IMR-90 (cell line): Measurements from ENCODE around the gene TMEM144. TPM values are rescaled to one million over a fixed set of nuclear protein-coding genes. Genes with fewer than 3 reads are reported as not detected.

Experiments
- ATAC-seq: fragments of 200-7000 bp; cut with Tn5 transposase; 2 replicates; pipeline ENCODE4 v1.9.1; 2020; ENCODE audit warnings: low read depth, mild to moderate bottlenecking, moderate library complexity
- BruUV-seq: library from RNA; stranded (reverse); fragments of 400-500 nt; replicated peaks from 2 replicates; lab custom pipeline; 2021; lab: Mats Ljungman, UMichigan
- CTCF ChIA-PET: fragments of 300-600 bp; formaldehyde crosslinking; extraction: SDS; loops from one replicate; lab custom pipeline; 2021; ENCODE audit warnings: antibody characterized with exemption; lab: Yijun Ruan, JAX
- POLR2A ChIA-PET: fragments of 300-600 bp; sonication (Branson Sonifier 250); formaldehyde crosslinking; loops from one replicate; lab custom pipeline; 2022; ENCODE audit warnings: antibody characterized with exemption; ENCODE audit not compliant: unreplicated experiment; lab: Charles Lee
- DNase-seq: peaks from one replicate; pipeline ENCODE4 v3.0.0; 2013
- H2AFZ ChIP-seq: replicated peaks from 2 replicates; pipeline ENCODE3; 2013; ENCODE audit warnings: low read length, mild to moderate bottlenecking; ENCODE audit not compliant: poor library complexity
- H2AK5ac ChIP-seq: 2 replicates; pipeline ENCODE4 v1.6.1; 2013; ENCODE audit warnings: low read depth, low read length, inconsistent platforms
- H2AK9ac ChIP-seq: replicated peaks from 2 replicates; pipeline ENCODE3; 2013; ENCODE audit warnings: mild to moderate bottlenecking, low read depth, low read length, moderate library complexity; ENCODE audit not compliant: poor library complexity
- H2BK120ac ChIP-seq: 2 replicates; pipeline ENCODE4 v1.6.1; 2013; ENCODE audit warnings: low read depth, low read length, inconsistent platforms
- H2BK15ac ChIP-seq: 3 replicates; pipeline ENCODE4 v1.6.1; 2013; ENCODE audit warnings: low read depth, low read length, inconsistent platforms
- H2BK20ac ChIP-seq: 2 replicates; pipeline ENCODE4 v1.6.1; 2013; ENCODE audit warnings: low read depth, mild to moderate bottlenecking, inconsistent platforms, low read length, moderate library complexity
- H2BK5ac ChIP-seq: 2 replicates; pipeline ENCODE4 v1.6.1; 2013; ENCODE audit warnings: mild to moderate bottlenecking, low read depth, low read length, inconsistent platforms; ENCODE audit not compliant: poor library complexity, severe bottlenecking
- H3K14ac ChIP-seq: replicated peaks from 2 replicates; pipeline ENCODE4 v1.6.1; 2013; ENCODE audit warnings: low read depth, low read length, inconsistent platforms
- H3K18ac ChIP-seq: 2 replicates; pipeline ENCODE4 v1.6.1; 2013; ENCODE audit warnings: low read depth, low read length, control low read depth
- H3K23ac ChIP-seq: 2 replicates; pipeline ENCODE4 v1.6.1; 2013; ENCODE audit warnings: low read depth, low read length, inconsistent platforms
- H3K27ac ChIP-seq: 2 replicates; pipeline ENCODE4 v1.5.1; 2013; ENCODE audit warnings: mild to moderate bottlenecking, control low read depth, low read length; ENCODE audit not compliant: insufficient read depth
- H3K27me3 ChIP-seq: 2 replicates; pipeline ENCODE4 v1.6.1; 2013; ENCODE audit warnings: low read length; ENCODE audit not compliant: control insufficient read depth, insufficient read depth
- H3K36me3 ChIP-seq: 2 replicates; pipeline ENCODE4 v1.6.1; 2013; ENCODE audit warnings: low read length, mixed read lengths; ENCODE audit not compliant: control insufficient read depth, insufficient read depth
- H3K4ac ChIP-seq: 2 replicates; pipeline ENCODE4 v1.6.1; 2013; ENCODE audit warnings: low read depth, low read length, inconsistent platforms
- H3K4me1 ChIP-seq: 2 replicates; pipeline ENCODE4 v1.6.1; 2013; ENCODE audit warnings: low read length, mixed read lengths; ENCODE audit not compliant: control insufficient read depth, insufficient read depth
- H3K4me2 ChIP-seq: 2 replicates; pipeline ENCODE4 v1.6.1; 2013; ENCODE audit warnings: low read depth, mild to moderate bottlenecking, control low read depth, low read length, moderate library complexity
- H3K4me3 ChIP-seq: 2 replicates; pipeline ENCODE4 v1.5.1; 2013; ENCODE audit warnings: low read depth, mild to moderate bottlenecking, control low read depth, low read length, moderate library complexity; ENCODE audit not compliant: insufficient read depth
- H3K56ac ChIP-seq: 2 replicates; pipeline ENCODE4 v1.6.1; 2013; ENCODE audit warnings: low read length, inconsistent platforms; ENCODE audit not compliant: insufficient read depth; ENCODE audit errors: extremely low read depth
- H3K79me1 ChIP-seq, 2 experiments: 2 replicates each; pipeline ENCODE4 v1.6.1; 2013; ENCODE audit warnings: low read length in 2 of 2, inconsistent platforms in 1 of 2, low read depth in 1 of 2
- H3K9ac ChIP-seq: 2 replicates; pipeline ENCODE4 v1.6.1; 2013; ENCODE audit warnings: low read depth, low read length, control low read depth
- H3K9me1 ChIP-seq: 2 replicates; pipeline ENCODE4 v1.6.1; 2013; ENCODE audit warnings: low read length, inconsistent platforms; ENCODE audit not compliant: insufficient read depth
- H3K9me3 ChIP-seq: 2 replicates; pipeline ENCODE4 v1.6.1; 2013; ENCODE audit warnings: low read length; ENCODE audit not compliant: control insufficient read depth, insufficient read depth
- H4K20me1 ChIP-seq: 2 replicates; pipeline ENCODE4 v1.6.1; 2013; ENCODE audit warnings: low read length, inconsistent platforms; ENCODE audit not compliant: insufficient read depth
- H4K5ac ChIP-seq: 2 replicates; pipeline ENCODE4 v1.6.1; 2013; ENCODE audit warnings: mild to moderate bottlenecking, low read depth, low read length, control low read depth
- H4K8ac ChIP-seq, 2 experiments: 2 replicates each; pipeline ENCODE4 v1.6.1; 2013; ENCODE audit warnings: low read depth in 2 of 2, low read length in 2 of 2, control low read depth in 1 of 2, inconsistent platforms in 1 of 2
- H4K91ac ChIP-seq: 2 replicates; pipeline ENCODE4 v1.6.1; 2013; ENCODE audit warnings: low read depth, low read length, inconsistent platforms; ENCODE audit not compliant: insufficient read depth
- BHLHE40 ChIP-seq: fragments of 150-350 bp; IDR thresholded peaks from 2 replicates; pipeline ENCODE4 v1.6.1; 2016; ENCODE audit warnings: mild to moderate bottlenecking, low read depth, low read length
- CTCF ChIP-seq: conservative IDR thresholded peaks from 2 replicates; pipeline ENCODE4 v1.5.1; 2012; ENCODE audit warnings: mild to moderate bottlenecking, low read depth, low read length, improper control_type of control experiment
- MAZ ChIP-seq: IDR thresholded peaks from 2 replicates; pipeline ENCODE4 v1.6.1; 2012; ENCODE audit warnings: low read depth, mild to moderate bottlenecking, low read length, improper control_type of control experiment, moderate library complexity, borderline replicate concordance
- NFE2L2 ChIP-seq: fragments of 150-350 bp; IDR thresholded peaks from 2 replicates; pipeline ENCODE4 v1.6.1; 2016; ENCODE audit warnings: low read depth, mild to moderate bottlenecking, low read length
- RCOR1 ChIP-seq: IDR thresholded peaks from 2 replicates; pipeline ENCODE4 v1.6.1; 2012; ENCODE audit warnings: mild to moderate bottlenecking, low read length, improper control_type of control experiment; ENCODE audit not compliant: insufficient replicate concordance
- dilution Hi-C: fragments of 300-500 bp; cut with HindIII; formaldehyde crosslinking; loops from one replicate; pipeline ENCODE4 v1.14.3; 2018; ENCODE audit warnings: low sequenced_read_pairs; ENCODE audit not compliant: unreplicated experiment
- in situ Hi-C: fragments of 300-500 bp; cut with MboI; formaldehyde crosslinking; loops from 3 replicates; pipeline ENCODE4 v1.14.3; 2019; ENCODE audit warnings: low sequenced_read_pairs, inconsistent platforms, mixed read lengths
- intact Hi-C: fragments of 100-400 bp; cut with micrococcal nuclease; formaldehyde crosslinking; loops from 2 replicates; pipeline ENCODE4 v1.10.0; 2022
- polyA plus RNA-seq, 3 experiments: library from polyadenylated mRNA; depleted of rRNA; stranded (reverse); fragments of >200 nt; gene quantifications; 2 replicates each; pipeline ENCODE4 v1.2.3, GENCODE V29; 2012; ENCODE audit warnings: low replicate concordance in 1 of 3
- total RNA-seq: library from RNA; depleted of rRNA; stranded (reverse); fragments of >200 nt; gene quantifications from 2 replicates; pipeline ENCODE4 v1.2.3, GENCODE V29; 2012

TMEM144 gene
- total and polyA plus RNA-seq, 2 of the 4 experiments (the other 2 are of a cell fraction) = 0.58 to 2.2 TPM

DNA sequence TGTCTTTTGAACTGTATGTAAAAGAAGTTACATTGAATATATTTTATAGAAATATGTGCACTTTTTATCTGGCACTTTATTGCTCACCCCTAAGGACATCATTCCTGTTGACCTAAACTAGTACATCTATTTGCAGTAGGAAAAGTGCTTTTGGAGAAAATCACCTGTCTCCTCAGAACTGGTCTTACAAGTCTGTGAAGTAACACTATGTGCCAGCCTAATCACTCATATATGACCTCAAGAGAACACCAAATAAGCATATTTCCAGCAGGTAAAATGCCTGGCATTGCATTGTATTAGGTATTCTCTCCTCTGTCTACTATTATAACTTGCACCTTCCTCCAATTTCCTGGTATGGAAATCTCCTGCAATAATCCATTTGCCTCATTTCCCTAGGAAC is 33.5 kb upstream of the TMEM144 start:
- H3K79me1 ChIP-seq = no peaks in the 10 kb centered on the region
- BruUV-seq = no TSS peak
- DNase-seq (no peak), ATAC-seq (no peak)
- no peak overlapping the region for H4K8ac ChIP-seq
- H4K20me1 ChIP-seq = no peaks in the 10 kb centered on the region
- H3K4ac ChIP-seq = no peak overlapping the region
- H3K4me1 ChIP-seq = peaks cover 7% of the 10 kb centered on the region
- intact Hi-C loops = no loop called here
- no peaks in the 10 kb centered on the region for H3K9me1 ChIP-seq
- no peak overlapping the region for H3K18ac ChIP-seq
- H2BK5ac ChIP-seq = no peak overlapping the region
- no peak overlapping the region for H2BK15ac ChIP-seq
- no peak overlapping the region for H3K9ac ChIP-seq
- H3K23ac ChIP-seq = no peak overlapping the region
- no peak overlapping the region for H2BK120ac ChIP-seq
- no peaks in the 10 kb centered on the region for H3K36me3 ChIP-seq
- no peak overlapping the region for H2AFZ ChIP-seq
- TF ChIP-seq BHLHE40 (no peak), CTCF (no peak), RCOR1 (no peak), MAZ (no peak), NFE2L2 (no peak)
- in situ Hi-C loops = loop anchor here (25.0 kb wide), 1 partner anchor 964 kb away; the partner anchor contains the start of gene GRIA2
- H2AK5ac ChIP-seq = no peak overlapping the region
- no peak overlapping the region for H2BK20ac ChIP-seq
- ChIA-PET CTCF (interaction anchor here (0.6 to 1.6 kb wide), 2 partner anchors 172 to 175 kb away, joined by 3 to 4 read pairs; no protein-coding TSS in a partner anchor), POLR2A (no interaction called here)
- no peak overlapping the region for H3K14ac ChIP-seq
- no peaks in the 10 kb centered on the region for H3K27me3 ChIP-seq
- H4K5ac ChIP-seq = no peak overlapping the region
- dilution Hi-C loops = loop anchor here (25.0 kb wide), 1 partner anchor 164 kb away; no protein-coding TSS in a partner anchor
- H3K56ac ChIP-seq = no peak overlapping the region
- H3K4me2 ChIP-seq = no peak overlapping the region
- H3K4me3 ChIP-seq = no peak overlapping the region
- no peak overlapping the region for H4K91ac ChIP-seq
- H3K27ac ChIP-seq = no peak overlapping the region
- no peak overlapping the region for H2AK9ac ChIP-seq
- H3K9me3 ChIP-seq = no peaks in the 10 kb centered on the region
